ENCODE measurements around the gene RASEF. TPM values are rescaled to one million over a fixed set of nuclear protein-coding genes. Genes with fewer than 3 reads are reported as not detected.

Gene RASEF
- 6.0 to 8.1 TPM (median 7.4 TPM) in 5 replicates for total RNA-seq (2022; extraction: Qiagen RNA extraction)

GRCh38 chr9:83062651-83063527 is at the start of gene RASEF:
Gene RASEF, minus strand, starts transcription at chr9:83063142. Its CDS starts 275 bp downstream, at chr9:83062867.

Data from A549 treated with Mapracorat at 1 μM for 4 hours (cell line).